Kidney (tissue), 14 donors: ENCODE results near the gene FETUB. TPM values are rescaled to one million over a fixed set of nuclear protein-coding genes. Genes with fewer than 3 reads are reported as not detected.

ENCODE experiments used
- DNase-seq, 5 donors: peaks; one replicate each; pipeline ENCODE4 v3.0.0-alpha.2; 2013 to 2020
- FAIRE-seq: peaks from 2 replicates; lab custom pipeline; 2012; peaks lifted over from hg19 to GRCh38; lab: Jason Lieb, UNC
- H3K27ac ChIP-seq, 2 donors: one replicate each; pipeline ENCODE4 v1.7.0; 2013; ENCODE audit warnings: low read depth in 2 of 2, low read length in 2 of 2, inconsistent platforms in 1 of 2
- H3K27me3 ChIP-seq: one replicate; pipeline ENCODE4 v1.7.1; 2013; ENCODE audit warnings: low read length, inconsistent platforms; ENCODE audit not compliant: control insufficient read depth, insufficient read depth
- H3K36me3 ChIP-seq, 3 donors: one replicate each; pipeline versions ENCODE4 v1.7.0 to v1.7.1; 2013; ENCODE audit warnings: low read length in 3 of 3, control low read depth in 1 of 3, inconsistent platforms in 1 of 3; ENCODE audit not compliant: insufficient read depth in 3 of 3, control insufficient read depth in 2 of 3
- H3K4me1 ChIP-seq, 3 donors: one replicate each; pipeline versions ENCODE4 v1.7.0 to v1.7.1; 2013; ENCODE audit warnings: low read length in 3 of 3, inconsistent platforms in 1 of 3, low read depth in 1 of 3; ENCODE audit not compliant: control insufficient read depth in 2 of 3, insufficient read depth in 2 of 3
- H3K4me3 ChIP-seq, 3 donors: one replicate each; pipeline versions ENCODE4 v1.7.0 to v1.8.1; 2013; ENCODE audit warnings: low read length in 3 of 3, control low read depth in 1 of 3, inconsistent platforms in 1 of 3
- H3K9ac ChIP-seq, 3 donors: one replicate each; pipeline versions ENCODE4 v1.7.0 to v1.7.1; 2013; ENCODE audit warnings: low read length in 3 of 3, control low read depth in 1 of 3, inconsistent platforms in 1 of 3
- H3K9me3 ChIP-seq, 3 donors: one replicate each; pipeline versions ENCODE4 v1.7.0 to v1.7.1; 2013; ENCODE audit warnings: low read length in 3 of 3, control low read depth in 1 of 3, inconsistent platforms in 1 of 3; ENCODE audit not compliant: control insufficient read depth in 2 of 3, insufficient read depth in 1 of 3
- CTCF ChIP-seq: IDR thresholded peaks from 3 replicates; pipeline ENCODE4 v1.5.1; 2012; ENCODE audit warnings: mild to moderate bottlenecking, moderate library complexity, borderline replicate concordance; ENCODE audit not compliant: insufficient read depth; ENCODE audit errors: extremely low read depth
- intact Hi-C: fragments of 100-400 bp; cut with DNase I; formaldehyde crosslinking; loops from one replicate; pipeline ENCODE4 v1.11.1; 2022
- polyA plus RNA-seq: library from polyadenylated mRNA; stranded (reverse); fragments of 350-450 nt; fragmentation: Illumina TruSeq; extraction: RNeasy Lipid Tissue Mini Kit (QIAGEN cat#74804); gene quantifications from one replicate; pipeline ENCODE4 v1.2.3, GENCODE V29; 2014; ENCODE audit warnings: low read depth, low replicate concordance; ENCODE audit not compliant: insufficient read depth
- total RNA-seq: library from RNA; stranded (reverse); fragmentation: NEBNext Ultra II Directional; extraction: Animal tissue kit (Norgen Biotek cat#: 25700); gene quantifications from one replicate; pipeline ENCODE4 v1.2.1, GENCODE V29; 2021
- donor health status: control.
- donor health status: control.
- donor health status: control.
- donor health status: control.
- donor health status: control.
- donor health status: DM: yes; HTN: yes; CAD: no.
- donor health status: Normal renal cell carcinoma (clear cell type).

Gene FETUB
- total and polyA plus RNA-seq, 2 donors from 2014 or later = not detected

GRCh38 chr3:186663361-186664118 lies 23.3 kb downstream of the FETUB start:
- Histone ChIP-seq H3K27ac (peak overlapping the region in 1 of 2 donors; percentile 49), H3K4me1 (peaks cover 0 to 7% (median 6%) of the 10 kb centered on the region in 3 donors), H3K9ac (no peak overlapping the region), H3K27me3 (no peaks in the 10 kb centered on the region), H3K36me3 (no peaks in the 10 kb centered on the region), H3K4me3 (peak overlapping the region in 1 of 3 donors; percentile 27), H3K9me3 (no peaks in the 10 kb centered on the region)
- no peak for TF ChIP-seq CTCF
- intact Hi-C loops = no loop called here
- DNase-seq (no peak), FAIRE-seq (no peak)

- Histone ChIP-seq H3K4me1 (peaks cover 0 to 7% (median 6%) of the 10 kb centered on the region in 3 donors), H3K27ac (peak overlapping the region; percentile 11 to 69), H3K36me3 (no peaks in the 10 kb centered on the region), H3K9ac (peak overlapping the region in 1 of 3 donors; percentile 0), H3K27me3 (no peaks in the 10 kb centered on the region), H3K9me3 (no peaks in the 10 kb centered on the region), H3K4me3 (peak overlapping the region in 1 of 3 donors; percentile 27)
- intact Hi-C loops = no loop called here
- FAIRE-seq (no peak), DNase-seq (peak in 2 of 5 donors; percentile 19 to 26)
- no peak for TF ChIP-seq CTCF
Observed at GRCh38 chr3:186664119-186664495, 23.9 kb downstream of the FETUB start.

- FAIRE-seq (no peak), DNase-seq (no peak)
- Histone ChIP-seq H3K36me3 (no peaks in the 10 kb centered on the region), H3K4me3 (no peak overlapping the region), H3K27ac (peak overlapping the region; percentile 11 to 69), H3K9me3 (no peaks in the 10 kb centered on the region), H3K9ac (peak overlapping the region in 1 of 3 donors; percentile 0), H3K27me3 (no peaks in the 10 kb centered on the region), H3K4me1 (peaks cover 0 to 7% (median 6%) of the 10 kb centered on the region in 3 donors)
- TF ChIP-seq CTCF = no peak
- intact Hi-C loops = no loop called here
Observed at GRCh38 chr3:186664506-186664905, 24.3 kb downstream of the FETUB start.
